Ureter (tissue), 1 donor: ENCODE measurements around the gene ATP2B2. TPM values are rescaled to one million over a fixed set of nuclear protein-coding genes. Genes with fewer than 3 reads are reported as not detected.

ENCODE experiments used
- DNase-seq: peaks from one replicate; pipeline ENCODE4 v3.0.0-alpha.2; 2020; ENCODE audit warnings: low spot score
- total RNA-seq: library from RNA; stranded (reverse); gene quantifications from one replicate; pipeline ENCODE4 v1.2.4, GENCODE V29; 2023
- donor health status: DM: yes; HTN: yes; CAD: no.

The ATP2B2 gene
- total RNA-seq, 1 donor from 2014 or later: not detected

GRCh38 chr3:10401990-10402761 is 103.2 kb downstream of the ATP2B2 start:
- DNase-seq: no peak

- no peak for DNase-seq
These were observed 104.5 kb downstream of the ATP2B2 start for GRCh38 chr3:10400749-10401495.

- DNase-seq: no peak
These were observed 105.2 kb downstream of the ATP2B2 start for GRCh38 chr3:10400050-10400748.

GRCh38 chr3:10399634-10400033 is 105.8 kb downstream of the ATP2B2 start:
- no peak for DNase-seq

- DNase-seq: no peak
These were observed 107.0 kb downstream of the ATP2B2 start for GRCh38 chr3:10398341-10398740.

- no peak for DNase-seq
These were observed 107.5 kb downstream of the ATP2B2 start for GRCh38 chr3:10397879-10398278.

- no peak for DNase-seq
These were observed 108.5 kb downstream of the ATP2B2 start for GRCh38 chr3:10396931-10397330.

- DNase-seq: no peak
These were observed 109.3 kb downstream of the ATP2B2 start for GRCh38 chr3:10396083-10396482.

- no peak for DNase-seq
These were observed 109.7 kb downstream of the ATP2B2 start for GRCh38 chr3:10395671-10396070.

GRCh38 chr3:10395196-10395595 is 110.2 kb downstream of the ATP2B2 start:
- no peak for DNase-seq

- no peak for DNase-seq
These were observed 110.8 kb downstream of the ATP2B2 start for GRCh38 chr3:10394491-10395025.

- no peak for DNase-seq
These were observed 111.9 kb downstream of the ATP2B2 start for GRCh38 chr3:10393514-10393913.

GRCh38 chr3:10392906-10393461 is 112.4 kb downstream of the ATP2B2 start:
- no peak for DNase-seq

- no peak for DNase-seq
These were observed 113.1 kb downstream of the ATP2B2 start for GRCh38 chr3:10392244-10392643.

- no peak for DNase-seq
These were observed 114.0 kb downstream of the ATP2B2 start for GRCh38 chr3:10391391-10391790.

GRCh38 chr3:10390641-10391373 is 114.6 kb downstream of the ATP2B2 start:
- no peak for DNase-seq

GRCh38 chr3:10389995-10390394 is 115.4 kb downstream of the ATP2B2 start:
- no peak for DNase-seq

GRCh38 chr3:10389339-10389738 is 116.0 kb downstream of the ATP2B2 start:
- DNase-seq: no peak

- DNase-seq: no peak
These were observed 117.3 kb downstream of the ATP2B2 start for GRCh38 chr3:10387881-10388609.

- DNase-seq: no peak
These were observed 119.3 kb downstream of the ATP2B2 start for GRCh38 chr3:10386121-10386520.
